Measurements from ENCODE around the gene SNRNP27. TPM values are rescaled to one million over a fixed set of nuclear protein-coding genes. Genes with fewer than 3 reads are reported as not detected.

The SNRNP27 gene, protein sequence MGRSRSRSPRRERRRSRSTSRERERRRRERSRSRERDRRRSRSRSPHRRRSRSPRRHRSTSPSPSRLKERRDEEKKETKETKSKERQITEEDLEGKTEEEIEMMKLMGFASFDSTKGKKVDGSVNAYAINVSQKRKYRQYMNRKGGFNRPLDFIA
- total RNA-seq (10 to 100 TPM; 50.8 to 69.6 (median 57.4) TPM), polyA plus RNA-seq (61.4 TPM)
- long read RNA-seq, donor 1, transcript SNRNP27-201 (6 exons, 1,802 nt): major isoform, 48 of 57 reads
- long read RNA-seq, donor 1, partial matches to known transcripts: 5 of 57 reads
- long read RNA-seq, donor 1, other reads (novel, unspliced or antisense): 0 of 57 reads
- long read RNA-seq, donor 2, transcript SNRNP27-201 (6 exons, 1,802 nt): major isoform, 29 of 32 reads
- long read RNA-seq, donor 2, partial matches to known transcripts: 3 of 32 reads
- long read RNA-seq, donor 2, other reads (novel, unspliced or antisense): 0 of 32 reads
- long read RNA-seq, donor 3, transcript SNRNP27-201 (6 exons, 1,802 nt): major isoform, 128 of 135 reads
- long read RNA-seq, donor 3, partial matches to known transcripts: 5 of 135 reads
- long read RNA-seq, donor 3, other reads (novel, unspliced or antisense): 2 of 135 reads
- long read RNA-seq, donor 4, transcript SNRNP27-201 (6 exons, 1,802 nt): major isoform, 25 of 27 reads
- long read RNA-seq, donor 4, partial matches to known transcripts: 0 of 27 reads
- long read RNA-seq, donor 4, other reads (novel, unspliced or antisense): 1 of 27 reads

DNA sequence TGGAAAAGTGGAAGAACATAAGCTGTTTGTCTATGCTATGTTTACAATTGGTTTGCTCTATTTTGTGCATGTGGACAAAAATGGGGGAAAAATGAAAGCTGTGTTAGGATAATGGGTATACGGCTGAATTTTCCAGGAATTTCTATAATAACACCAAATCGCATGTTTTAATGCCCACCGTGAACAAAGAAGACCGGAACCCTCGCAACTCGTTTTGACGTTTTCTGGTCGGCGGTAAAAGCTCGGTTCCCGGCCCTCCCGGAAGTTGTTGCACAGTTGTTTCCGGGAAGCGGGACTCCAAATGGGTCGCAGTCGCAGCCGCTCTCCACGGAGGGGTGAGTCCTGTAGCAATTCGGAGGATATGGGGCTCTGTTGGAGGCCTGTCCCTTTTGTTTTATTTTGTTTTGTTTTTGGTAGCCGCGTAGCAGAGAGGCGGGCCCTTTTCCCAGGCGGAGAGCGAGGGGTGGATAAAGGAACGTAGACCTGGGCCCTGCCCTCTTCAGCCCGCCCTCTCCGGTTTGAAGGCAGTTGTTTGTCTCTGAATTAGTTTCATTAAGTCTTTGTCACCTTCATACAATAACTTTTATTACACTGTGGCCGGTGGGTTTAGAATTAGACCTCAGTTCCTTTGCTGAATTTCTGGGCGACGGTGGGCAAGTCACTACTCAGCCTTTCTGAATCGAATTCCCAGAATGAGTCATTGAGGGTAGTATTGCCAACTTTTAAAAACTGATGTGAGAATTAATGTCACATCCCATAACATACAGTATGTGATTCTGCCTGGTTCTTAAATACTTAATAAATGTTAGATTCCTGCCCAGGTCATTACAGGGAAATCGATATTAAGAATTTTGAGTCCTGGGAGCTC is at the start of gene SNRNP27:
SNRNP27 (plus strand) TSS at position 273 of the 868 bp plus-strand sequence; CDS start at position 302, 29 bp downstream.
- ATAC-seq (peak; percentile 91 to 92), DNase-seq (peak; percentile 72 to 88 (median 88))
- intact Hi-C loops (cut with DNase I): no loop called here
- H3K27ac ChIP-seq (ENCODE audit: low read length): peak within 1 kb of the TSS; percentile 83
- H3K4me1 ChIP-seq (ENCODE audit: control insufficient read depth, insufficient read depth, low read length): peaks cover 2% of the 10 kb centered on the region
- peak within 1 kb of the TSS; percentile 96 for H3K4me3 ChIP-seq (ENCODE audit: low read length)
- WGBS: under 1% methylated on average over 32 of the region's 32 CpGs
- H3K9me3 ChIP-seq (ENCODE audit: control insufficient read depth, low read length): no peaks in the 10 kb centered on the region
- H3K27me3 ChIP-seq (ENCODE audit: control insufficient read depth, insufficient read depth): no peaks in the 10 kb centered on the region

DNA sequence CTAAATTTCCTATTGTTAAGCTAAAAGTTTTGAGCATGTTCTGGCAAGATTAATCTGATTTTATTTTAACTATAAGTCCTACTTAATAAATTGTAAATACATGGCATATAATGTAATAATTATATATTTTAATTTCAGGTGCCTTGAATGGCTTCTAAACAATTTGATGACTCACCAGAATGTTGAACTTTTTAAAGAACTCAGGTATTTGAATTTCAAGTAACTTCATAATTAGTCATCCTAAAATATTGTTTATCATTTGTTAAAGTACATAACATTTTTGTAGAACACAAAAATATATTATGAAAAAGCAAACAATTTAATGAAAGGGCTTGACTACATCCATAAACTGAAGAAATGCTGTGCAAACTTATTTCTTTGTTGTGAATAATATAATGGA is 49.8 kb upstream of the SNRNP27 start:
- H3K9me3 ChIP-seq (ENCODE audit: control insufficient read depth, low read length): no peaks in the 10 kb centered on the region
- no peak for DNase-seq
- intact Hi-C loops (cut with DNase I): no loop called here
- H3K27me3 ChIP-seq (ENCODE audit: control insufficient read depth, insufficient read depth): no peaks in the 10 kb centered on the region
- no peak for ATAC-seq
- no peak overlapping the region for H3K4me3 ChIP-seq (ENCODE audit: low read length)
- H3K4me1 ChIP-seq (ENCODE audit: control insufficient read depth, insufficient read depth, low read length): no peaks in the 10 kb centered on the region
- no peak overlapping the region for H3K27ac ChIP-seq (ENCODE audit: low read length)

DNA sequence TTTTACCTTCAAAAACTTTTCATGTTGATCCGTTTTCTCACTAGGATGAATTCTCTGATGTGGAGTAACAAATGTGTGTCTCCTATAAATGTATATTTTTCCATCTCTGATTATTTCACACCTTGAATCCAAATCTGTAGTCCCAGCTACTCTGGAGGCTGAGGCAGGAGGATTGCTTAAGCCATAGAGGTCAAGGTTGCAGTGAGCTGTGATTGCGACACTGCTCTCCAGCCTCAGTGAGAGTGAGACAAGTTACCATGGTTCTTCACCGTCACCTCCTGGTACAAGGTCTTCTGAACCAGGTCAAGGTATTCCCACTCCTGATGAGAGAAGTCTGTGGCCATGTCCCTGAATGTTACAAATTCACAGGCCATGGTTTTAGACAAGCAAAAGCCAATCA is 49.2 kb upstream of the SNRNP27 start:
- no peak for DNase-seq

DNA sequence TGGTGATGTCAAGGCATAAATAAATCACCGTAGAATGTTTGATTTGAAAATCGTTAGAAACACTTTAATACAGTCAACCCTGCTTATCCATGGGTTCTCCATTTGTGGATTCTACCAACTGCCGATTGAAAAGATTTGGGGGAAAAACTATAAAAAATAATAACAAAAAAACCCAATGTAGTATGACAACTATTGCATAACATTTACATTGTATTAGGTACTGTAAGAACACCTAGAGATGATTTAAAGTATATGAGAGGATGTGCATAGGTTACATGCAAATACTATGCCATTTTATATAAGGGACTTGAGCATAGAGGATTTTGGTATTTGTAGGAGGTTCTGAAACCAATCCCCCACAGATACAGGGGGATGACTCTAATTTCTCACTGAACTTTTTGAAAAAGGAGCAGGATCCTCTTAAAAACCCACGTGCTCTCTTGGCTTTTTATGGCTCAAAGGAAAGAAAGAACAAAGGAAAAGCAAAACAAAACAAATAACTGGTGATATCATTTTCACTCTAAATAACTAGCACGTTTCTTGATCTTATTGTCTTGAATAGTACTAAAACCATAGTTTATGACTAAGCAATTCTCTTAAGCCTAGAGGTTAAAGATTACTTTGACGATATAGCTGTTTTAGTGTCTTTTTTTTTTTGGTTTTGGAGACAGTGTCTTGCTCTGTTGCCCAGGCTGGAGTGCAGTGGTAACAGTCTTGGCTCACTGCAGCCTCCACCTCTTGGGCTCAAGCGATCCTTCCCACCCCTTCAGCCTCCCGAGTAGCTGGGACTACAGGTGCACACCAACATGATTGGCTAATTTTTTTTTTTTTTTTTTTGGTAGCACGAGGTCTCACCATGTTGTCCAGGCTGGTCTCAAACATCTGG is 47.3 kb upstream of the SNRNP27 start:
- no peaks in the 10 kb centered on the region for H3K9me3 ChIP-seq (ENCODE audit: control insufficient read depth, low read length)
- no peak overlapping the region for H3K4me3 ChIP-seq (ENCODE audit: low read length)
- WGBS: 89% methylated on average over 9 of the region's 9 CpGs
- no peaks in the 10 kb centered on the region for H3K4me1 ChIP-seq (ENCODE audit: control insufficient read depth, insufficient read depth, low read length)
- ATAC-seq (no peak), DNase-seq (no peak)
- H3K27me3 ChIP-seq (ENCODE audit: control insufficient read depth, insufficient read depth): no peaks in the 10 kb centered on the region
- H3K27ac ChIP-seq (ENCODE audit: low read length): no peak overlapping the region
- intact Hi-C loops (cut with DNase I): no loop called here

More for the DNA sequence above, 49.2 kb upstream of the SNRNP27 start:
- Histone ChIP-seq H3K4me1 (ENCODE audit: control insufficient read depth, insufficient read depth, low read length) (no peaks in the 10 kb centered on the region), H3K4me3 (ENCODE audit: low read length) (no peak overlapping the region), H3K9me3 (ENCODE audit: control insufficient read depth, low read length) (no peaks in the 10 kb centered on the region), H3K27ac (ENCODE audit: low read length) (no peak overlapping the region), H3K27me3 (ENCODE audit: control insufficient read depth, insufficient read depth) (no peaks in the 10 kb centered on the region)
- no peak for ATAC-seq
- intact Hi-C loops (cut with DNase I): no loop called here
- WGBS: 99% methylated on average over 3 of the region's 3 CpGs

DNA sequence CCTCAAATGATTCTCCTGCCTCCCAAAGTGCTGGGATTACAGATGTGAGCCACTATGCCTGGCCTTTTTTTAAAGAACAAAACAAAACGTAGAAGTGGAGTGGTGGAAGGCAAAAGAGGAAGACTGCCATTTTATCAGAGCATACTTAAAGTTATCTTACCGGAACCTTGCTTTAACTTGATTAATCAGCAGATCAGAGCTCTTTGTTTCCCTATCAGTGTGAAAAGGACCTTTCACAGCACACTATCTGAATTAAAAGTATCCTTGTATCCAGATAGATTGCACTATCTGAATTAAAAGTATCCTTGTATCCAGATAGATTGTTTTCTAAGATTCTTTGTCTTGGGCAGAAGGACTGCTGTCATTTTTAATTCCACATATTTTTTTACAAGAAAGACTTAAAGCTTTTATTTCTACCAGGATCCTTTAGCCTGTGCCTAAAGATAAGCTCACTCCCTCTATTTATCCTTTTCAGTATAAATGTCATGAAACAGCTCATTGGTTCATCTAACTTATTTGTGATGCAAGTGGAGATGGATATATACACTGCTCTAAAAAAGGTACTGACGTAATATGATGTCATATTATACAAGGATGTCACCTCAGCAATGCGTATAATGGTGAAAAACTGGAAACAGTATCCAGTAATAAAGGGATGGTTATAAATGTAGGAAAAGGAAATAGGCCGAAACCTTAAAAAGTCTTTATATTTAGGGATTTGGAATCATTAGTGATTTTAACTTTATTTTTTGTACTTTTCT is 46.5 kb upstream of the SNRNP27 start:
- DNase-seq (no peak), ATAC-seq (no peak)
- no peaks in the 10 kb centered on the region for H3K9me3 ChIP-seq (ENCODE audit: control insufficient read depth, low read length)
- intact Hi-C loops (cut with DNase I): no loop called here
- H3K27ac ChIP-seq (ENCODE audit: low read length): no peak overlapping the region
- H3K4me1 ChIP-seq (ENCODE audit: control insufficient read depth, insufficient read depth, low read length): no peaks in the 10 kb centered on the region
- no peak overlapping the region for H3K4me3 ChIP-seq (ENCODE audit: low read length)
- no peaks in the 10 kb centered on the region for H3K27me3 ChIP-seq (ENCODE audit: control insufficient read depth, insufficient read depth)
- 95% methylated on average over 5 of the region's 5 CpGs for WGBS

DNA sequence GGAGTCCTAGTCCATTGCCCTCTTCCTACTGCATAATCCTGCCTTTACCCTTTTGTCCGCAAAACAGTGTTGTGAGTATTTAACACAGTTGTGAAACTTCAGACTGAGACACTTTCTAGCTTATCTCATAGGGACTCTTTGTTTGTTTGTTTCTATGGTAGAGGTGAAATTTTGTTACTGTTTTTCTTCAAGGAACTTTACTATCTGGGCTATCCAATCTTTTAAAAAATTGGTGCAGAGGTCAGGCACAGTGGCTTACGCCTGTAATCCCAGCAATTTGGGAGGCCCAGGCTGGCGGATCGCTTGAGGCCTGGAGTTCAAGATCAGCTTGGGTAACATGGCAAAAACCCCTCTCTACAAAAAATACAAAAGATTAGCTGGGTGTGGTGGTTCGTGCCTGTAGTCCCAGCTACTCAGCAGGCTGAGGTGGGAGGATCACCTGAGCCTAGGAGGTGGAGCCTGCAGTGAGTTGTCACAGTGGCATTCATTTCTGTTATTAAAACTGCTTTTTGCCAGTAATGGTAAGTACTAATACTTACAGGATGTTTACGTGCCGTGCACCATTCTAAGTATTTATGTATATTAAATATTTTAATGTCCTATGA is 45.5 kb upstream of the SNRNP27 start:
- intact Hi-C loops (cut with DNase I): no loop called here
- 90% methylated on average over 7 of the region's 7 CpGs for WGBS
- Histone ChIP-seq H3K4me1 (ENCODE audit: control insufficient read depth, insufficient read depth, low read length) (no peaks in the 10 kb centered on the region), H3K4me3 (ENCODE audit: low read length) (no peak overlapping the region), H3K9me3 (ENCODE audit: control insufficient read depth, low read length) (no peaks in the 10 kb centered on the region), H3K27me3 (ENCODE audit: control insufficient read depth, insufficient read depth) (no peaks in the 10 kb centered on the region), H3K27ac (ENCODE audit: low read length) (no peak overlapping the region)
- no peak for DNase-seq
- no peak for ATAC-seq

DNA sequence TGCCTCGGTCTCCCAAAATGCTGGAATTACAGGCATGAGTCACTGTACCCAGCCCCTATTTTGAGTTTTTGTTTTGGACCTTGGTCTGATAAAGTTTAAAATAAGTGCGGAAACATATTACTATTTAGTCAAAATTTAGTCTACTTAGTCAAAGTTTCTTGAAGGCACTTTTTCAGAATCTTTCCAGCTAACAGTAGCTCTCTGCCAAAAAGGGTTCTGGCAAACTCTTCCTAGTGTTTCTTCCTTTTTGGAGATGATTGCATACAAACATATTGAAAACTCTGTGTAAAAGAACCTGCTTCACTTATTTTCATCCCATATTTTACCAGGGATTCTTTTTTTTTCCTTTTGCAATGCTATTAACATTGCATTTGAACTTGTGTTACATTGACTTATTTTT is 35.5 kb upstream of the SNRNP27 start:
- intact Hi-C loops (cut with DNase I): no loop called here
- H3K4me1 ChIP-seq (ENCODE audit: control insufficient read depth, insufficient read depth, low read length): no peaks in the 10 kb centered on the region
- H3K9me3 ChIP-seq (ENCODE audit: control insufficient read depth, low read length): no peaks in the 10 kb centered on the region
- no peak for ATAC-seq
- DNase-seq: no peak
- WGBS: 92% methylated on average over 2 of the region's 2 CpGs
- no peaks in the 10 kb centered on the region for H3K27me3 ChIP-seq (ENCODE audit: control insufficient read depth, insufficient read depth)
- no peak overlapping the region for H3K4me3 ChIP-seq (ENCODE audit: low read length)
- H3K27ac ChIP-seq (ENCODE audit: low read length): no peak overlapping the region

DNA sequence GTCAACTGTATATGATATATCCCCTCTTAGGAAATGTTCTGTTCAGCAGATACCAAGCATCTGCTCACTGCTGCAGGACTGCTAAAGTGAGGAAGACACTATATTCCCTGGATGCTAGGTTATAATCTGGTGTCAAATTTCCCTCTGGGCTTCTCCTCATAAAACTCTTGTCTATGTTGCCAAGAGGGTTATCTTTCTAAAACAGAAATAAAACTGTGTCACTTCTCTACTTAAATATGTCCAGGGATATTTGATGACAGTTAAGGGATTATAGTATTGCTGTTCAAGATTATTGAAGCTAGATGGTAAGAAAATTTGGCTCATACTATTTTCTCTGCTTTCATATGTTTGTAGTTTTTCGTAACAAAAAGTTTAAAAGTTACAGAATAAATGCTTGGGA is 30.5 kb upstream of the SNRNP27 start:
- ATAC-seq: no peak

DNA sequence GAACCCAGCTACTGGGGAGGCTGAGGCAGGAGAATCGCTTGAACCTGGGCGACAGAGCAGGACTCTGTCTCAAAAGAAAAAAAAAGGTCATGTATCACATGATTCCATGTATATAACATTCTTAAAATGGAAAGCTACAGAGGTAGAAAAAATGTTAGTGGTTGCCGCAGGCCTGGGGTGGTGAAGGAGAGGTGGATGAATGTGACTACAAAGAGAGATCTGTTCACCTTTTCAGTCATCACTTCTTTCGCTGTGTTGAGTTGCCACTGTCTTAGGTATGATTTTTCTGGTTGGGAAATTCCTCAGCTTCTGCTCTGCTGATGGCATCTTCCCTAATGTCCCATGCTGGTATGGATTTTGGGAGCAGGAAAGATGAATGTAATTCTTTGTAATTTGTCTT is 5.3 kb upstream of the SNRNP27 start:
- Histone ChIP-seq H3K4me3 (ENCODE audit: low read length) (no peak overlapping the region), H3K27me3 (ENCODE audit: control insufficient read depth, insufficient read depth) (no peaks in the 10 kb centered on the region), H3K4me1 (ENCODE audit: control insufficient read depth, insufficient read depth, low read length) (no peaks in the 10 kb centered on the region), H3K9me3 (ENCODE audit: control insufficient read depth, low read length) (no peaks in the 10 kb centered on the region), H3K27ac (ENCODE audit: low read length) (no peak overlapping the region)
- intact Hi-C loops (cut with DNase I): no loop called here
- 96% methylated on average over 4 of the region's 4 CpGs for WGBS
- ATAC-seq (no peak), DNase-seq (no peak)

More for the DNA sequence above, 30.5 kb upstream of the SNRNP27 start:
- Histone ChIP-seq H3K27me3 (ENCODE audit: control insufficient read depth, insufficient read depth) (no peaks in the 10 kb centered on the region), H3K4me3 (ENCODE audit: low read length) (no peak overlapping the region), H3K4me1 (ENCODE audit: control insufficient read depth, insufficient read depth, low read length) (no peaks in the 10 kb centered on the region), H3K9me3 (ENCODE audit: control insufficient read depth, low read length) (no peaks in the 10 kb centered on the region), H3K27ac (ENCODE audit: low read length) (no peak overlapping the region)
- intact Hi-C loops (cut with DNase I): no loop called here
- WGBS: 79% methylated on average over 1 of the region's 1 CpG
- DNase-seq: no peak

All from right cardiac atrium (tissue), 5 donors.